SH-SY5Y (cell line): ENCODE measurements around the gene GRIK2.

Source experiments
- GATA2 ChIP-seq: IDR thresholded peaks from 2 replicates; pipeline ENCODE4 v1.6.1; 2011; ENCODE audit warnings: mild to moderate bottlenecking, low read depth, low read length
- GATA3 ChIP-seq: IDR thresholded peaks from 2 replicates; pipeline ENCODE4 v1.6.1; 2011; ENCODE audit warnings: low read depth, mild to moderate bottlenecking, low read length, moderate library complexity

- TF ChIP-seq GATA3, result no peak
- TF ChIP-seq GATA2, result no peak
Measured at GRCh38 chr6:102075539-102075938, 682.0 kb downstream of the GRIK2 start.
